GM19193 (cell line): Measurements from ENCODE around the gene GDF15.
A peak's percentile ranks its signal among the peaks of the same experiment; 100 is the strongest.

Source experiments
- POLR2A ChIP-seq: IDR thresholded peaks from 4 replicates; pipeline ENCODE4 v1.6.1; 2011; ENCODE audit not compliant: insufficient read depth, insufficient read length; ENCODE audit errors: extremely low read depth

Gene GDF15

GRCh38 chr19:18384775-18385174, 1.2 kb upstream of the GDF15 start:
- no peak for TF ChIP-seq POLR2A

- no peak for TF ChIP-seq POLR2A
Measured at GRCh38 chr19:18385359-18385674, 641 bp upstream of the GDF15 start.

- TF ChIP-seq POLR2A = no peak
Measured at GRCh38 chr19:18386543-18387271, 749 bp downstream of the GDF15 start.

- TF ChIP-seq POLR2A = peak; percentile 65
Measured at GRCh38 chr19:18388100-18388959, 2.4 kb downstream of the GDF15 start.

GRCh38 chr19:18388960-18389725, 3.2 kb downstream of the GDF15 start:
- no peak for TF ChIP-seq POLR2A

- no peak for TF ChIP-seq POLR2A
Measured at GRCh38 chr19:18389726-18390064, 3.7 kb downstream of the GDF15 start.

- no peak for TF ChIP-seq POLR2A
Measured at GRCh38 chr19:18390065-18390907, 4.3 kb downstream of the GDF15 start.

- TF ChIP-seq POLR2A = no peak
Measured at GRCh38 chr19:18391509-18392075, 5.6 kb downstream of the GDF15 start.

- TF ChIP-seq POLR2A = no peak
Measured at GRCh38 chr19:18392417-18392816, 6.5 kb downstream of the GDF15 start.

- TF ChIP-seq POLR2A = no peak
Measured at GRCh38 chr19:18392926-18393325, 7.0 kb downstream of the GDF15 start.

GRCh38 chr19:18393836-18394235, 7.9 kb downstream of the GDF15 start:
- no peak for TF ChIP-seq POLR2A

- no peak for TF ChIP-seq POLR2A
Measured at GRCh38 chr19:18396471-18397241, 10.7 kb downstream of the GDF15 start.
